HepG2 (cell line): ENCODE data around the gene GCLC. TPM values are rescaled to one million over a fixed set of nuclear protein-coding genes. Genes with fewer than 3 reads are reported as not detected.

Source experiments
- ATAC-seq: fragments of 200-7000 bp; cut with Tn5 transposase; 3 replicates; pipeline ENCODE4 v1.9.1; 2020; ENCODE audit warnings: mild to moderate bottlenecking, moderate library complexity
- BruUV-seq: library from RNA; stranded (reverse); fragments of 400-500 nt; replicated peaks from 2 replicates; lab custom pipeline; 2021; lab: Mats Ljungman, UMichigan
- CTCF ChIA-PET: fragments of 300-600 bp; formaldehyde crosslinking; extraction: SDS; loops from one replicate; lab custom pipeline; 2021; ENCODE audit warnings: low total read pairs, inconsistent platforms, low intra/inter-chr PET ratio; lab: Yijun Ruan, JAX
- POLR2A ChIA-PET: fragments of 350-600 bp; sonication (Branson Sonifier 250); formaldehyde crosslinking; loops from one replicate; lab custom pipeline; 2020; ENCODE audit warnings: antibody characterized with exemption, inconsistent platforms; lab: Yijun Ruan, JAX
- DNase-seq: peaks from one replicate; pipeline ENCODE4 v3.0.0-alpha.2; 2015; ENCODE audit warnings: low spot score
- FAIRE-seq: peaks from 3 replicates; lab custom pipeline; 2011; peaks lifted over from hg19 to GRCh38; lab: Jason Lieb, UNC
- H2AFZ ChIP-seq: one replicate; pipeline ENCODE4 v1.6.1; 2011; ENCODE audit warnings: low read length, inconsistent platforms
- H3K27ac ChIP-seq: fragments of 300-600 bp; 3 replicates; pipeline ENCODE4 v1.8.0; 2011; ENCODE audit warnings: mixed run types, mild to moderate bottlenecking, mixed read lengths, low read length, inconsistent platforms; ENCODE audit not compliant: insufficient read depth; ENCODE audit errors: extremely low read length
- H3K27me3 ChIP-seq, 2 experiments: fragments of 200-600 bp in 1 of 2; 2 replicates in 1 of 2; 3 replicates in 1 of 2; pipeline versions ENCODE4 v1.6.0 to v1.8.0; 2011; ENCODE audit warnings: low read length in 2 of 2, mild to moderate bottlenecking in 2 of 2, moderate library complexity in 2 of 2, inconsistent platforms in 1 of 2; ENCODE audit not compliant: insufficient read depth in 2 of 2, control insufficient read depth in 1 of 2
- H3K36me3 ChIP-seq, 2 experiments: fragments of 200-600 bp in 1 of 2; replicated peaks in 1 of 2; 2 replicates in 1 of 2; 3 replicates in 1 of 2; pipeline versions ENCODE4 v1.5.1 to v1.8.0; 2011; ENCODE audit warnings: low read length in 2 of 2, inconsistent platforms in 1 of 2; ENCODE audit not compliant: insufficient read depth in 2 of 2, control insufficient read depth in 1 of 2
- H3K4me1 ChIP-seq: 2 replicates; pipeline ENCODE4 v1.5.1; 2012; ENCODE audit warnings: low read length, inconsistent platforms; ENCODE audit not compliant: insufficient read depth
- H3K4me2 ChIP-seq: 2 replicates; pipeline ENCODE4 v1.6.0; 2011; ENCODE audit warnings: low read depth, low read length, inconsistent platforms
- H3K4me3 ChIP-seq, 3 experiments: fragments of 200-600 bp in 1 of 3; sonication (generic), shearing (Covaris generic) in 1 of 3; replicated peaks in 1 of 3; 2 replicates each; pipeline ENCODE4 v1.5.1; 2011 to 2016; ENCODE audit warnings: low read length in 3 of 3, inconsistent platforms in 2 of 3, low read depth in 2 of 3, mild to moderate bottlenecking in 2 of 3, control low read depth in 1 of 3, mixed read lengths in 1 of 3; ENCODE audit not compliant: insufficient read depth in 1 of 3
- H3K79me2 ChIP-seq: one replicate; pipeline ENCODE4 v1.6.1; 2011; ENCODE audit warnings: low read length, inconsistent platforms; ENCODE audit not compliant: insufficient read depth
- H3K9ac ChIP-seq: 2 replicates; pipeline ENCODE4 v1.6.0; 2011; ENCODE audit warnings: mild to moderate bottlenecking, low read depth, low read length, inconsistent platforms; ENCODE audit not compliant: insufficient read depth
- H3K9me3 ChIP-seq: 2 replicates; pipeline ENCODE4 v1.5.1; 2012; ENCODE audit warnings: mild to moderate bottlenecking, low read length
- H4K20me1 ChIP-seq: 2 replicates; pipeline ENCODE4 v1.6.0; 2011; ENCODE audit warnings: inconsistent platforms, mild to moderate bottlenecking, low read length, moderate library complexity; ENCODE audit not compliant: insufficient read depth
- CEBPB ChIP-seq: IDR thresholded peaks from 2 replicates; pipeline ENCODE4 v1.6.1; 2011; ENCODE audit warnings: low read depth, low read length, improper control_type of control experiment, borderline replicate concordance
- CEBPG ChIP-seq: IDR thresholded peaks from 2 replicates; pipeline ENCODE4 v1.6.1; 2016
- FOSL2 ChIP-seq: sonication (generic); formaldehyde crosslinking; IDR thresholded peaks from 2 replicates; pipeline ENCODE4 v1.4.0; 2020; ENCODE audit warnings: missing genetic modification reagents
- MTF1 ChIP-seq: sonication (generic); formaldehyde crosslinking; IDR thresholded peaks from 2 replicates; pipeline ENCODE4 v1.5.0; 2020; ENCODE audit warnings: missing genetic modification reagents
- RARA ChIP-seq: IDR thresholded peaks from 2 replicates; pipeline ENCODE4 v1.6.1; 2016; ENCODE audit warnings: missing genetic modification reagents, missing compliant biosample characterization
- REL ChIP-seq: sonication (generic); formaldehyde crosslinking; conservative IDR thresholded peaks from 2 replicates; pipeline ENCODE4 v1.8.0; 2022; ENCODE audit warnings: mild to moderate bottlenecking, missing genetic modification reagents, moderate library complexity
- SALL1 ChIP-seq: sonication (generic); formaldehyde crosslinking; IDR thresholded peaks from 2 replicates; pipeline ENCODE4 v1.8.0; 2022; ENCODE audit warnings: mild to moderate bottlenecking, missing genetic modification reagents
- WGBS: methylation state at CpG from one replicate; pipeline ENCODE4 v1.1.6; 2017; ENCODE audit warnings: low lambda C conversion rate; 5-methylcytosine and 5-hydroxymethylcytosine counted together
- in situ Hi-C: cut with HindIII; loops from 2 replicates; pipeline ENCODE4 v1.10.0; 2017; ENCODE audit warnings: low pct_unique_long_range_greater_than_20kb; ENCODE audit not compliant: extremely low pct_ligation_motif_present
- intact Hi-C: fragments of 100-400 bp; cut with micrococcal nuclease; formaldehyde crosslinking; loops from one replicate; pipeline ENCODE4 v1.10.0; 2022; ENCODE audit not compliant: unreplicated experiment
- polyA plus RNA-seq, 8 experiments: library from polyadenylated mRNA; depleted of rRNA in 3 of 8; stranded (reverse) in 7 of 8; unstranded in 1 of 8; fragments of >200 nt; fragmentation: Illumina TruSeq in 4 of 8; extraction: Trizol in 4 of 8; gene quantifications; 2 replicates each; pipeline versions ENCODE4 v1.2.1 to v1.2.3, GENCODE V29; 2011 to 2016; ENCODE audit warnings: low read depth in 4 of 8, missing spikeins in 1 of 8, mixed read lengths in 1 of 8; ENCODE audit not compliant: insufficient read depth in 1 of 8
- total RNA-seq, 5 experiments: library from RNA; depleted of rRNA; stranded (reverse); fragments of >200 nt; fragmentation: Illumina TruSeq; extraction: Trizol; gene quantifications; 2 replicates each; pipeline ENCODE4 v1.2.3, GENCODE V29; 2016; ENCODE audit warnings: low read depth in 1 of 5
- TF ChIP-seq, protein P1 (sequence below): IDR thresholded peaks from 2 replicates; pipeline ENCODE4 v1.4.0; 2020; ENCODE audit warnings: mild to moderate bottlenecking, missing genetic modification reagents
- TF ChIP-seq, protein P2 (sequence below): sonication (generic); formaldehyde crosslinking; IDR thresholded peaks from 2 replicates; pipeline ENCODE4 v1.5.0; 2020; ENCODE audit warnings: mild to moderate bottlenecking, missing genetic modification reagents, borderline replicate concordance
- TF ChIP-seq, protein P3 (sequence below): sonication (generic); formaldehyde crosslinking; IDR thresholded peaks from 2 replicates; pipeline ENCODE4 v1.8.0; 2022; ENCODE audit warnings: mild to moderate bottlenecking, missing genetic modification reagents, moderate library complexity
- TF ChIP-seq, protein P4 (sequence below): sonication (generic); formaldehyde crosslinking; IDR thresholded peaks from 2 replicates; pipeline ENCODE4 v1.4.0; 2020; ENCODE audit warnings: missing genetic modification reagents

GCLC gene
- total and polyA plus RNA-seq, 2 of the 13 experiments (the other 11 are each of a cell fraction or from before 2014, with no cell fraction given) = 35.3 to 84.6 TPM

DNA sequence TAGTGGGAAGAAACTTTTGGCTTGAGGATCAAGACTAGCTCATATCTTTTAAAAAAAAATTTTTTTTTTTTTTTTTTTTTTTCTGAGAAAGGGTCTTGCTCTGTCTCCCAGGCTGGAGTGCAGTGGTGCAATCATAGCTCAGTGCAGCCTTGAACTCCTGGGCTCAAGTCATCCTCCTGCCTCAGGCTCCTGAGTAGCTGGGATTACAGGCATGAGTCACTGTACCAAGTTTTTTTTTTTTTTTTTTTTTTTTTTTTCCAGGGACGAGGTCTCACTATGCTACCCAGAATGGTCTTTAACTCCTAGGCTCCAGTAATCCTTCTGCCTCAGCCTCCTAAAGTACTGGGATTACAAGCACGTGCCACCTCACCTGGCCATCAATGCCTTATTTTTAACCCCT, 27.9 kb downstream of the GCLC start (continued):
- TF ChIP-seq, protein P1, sequence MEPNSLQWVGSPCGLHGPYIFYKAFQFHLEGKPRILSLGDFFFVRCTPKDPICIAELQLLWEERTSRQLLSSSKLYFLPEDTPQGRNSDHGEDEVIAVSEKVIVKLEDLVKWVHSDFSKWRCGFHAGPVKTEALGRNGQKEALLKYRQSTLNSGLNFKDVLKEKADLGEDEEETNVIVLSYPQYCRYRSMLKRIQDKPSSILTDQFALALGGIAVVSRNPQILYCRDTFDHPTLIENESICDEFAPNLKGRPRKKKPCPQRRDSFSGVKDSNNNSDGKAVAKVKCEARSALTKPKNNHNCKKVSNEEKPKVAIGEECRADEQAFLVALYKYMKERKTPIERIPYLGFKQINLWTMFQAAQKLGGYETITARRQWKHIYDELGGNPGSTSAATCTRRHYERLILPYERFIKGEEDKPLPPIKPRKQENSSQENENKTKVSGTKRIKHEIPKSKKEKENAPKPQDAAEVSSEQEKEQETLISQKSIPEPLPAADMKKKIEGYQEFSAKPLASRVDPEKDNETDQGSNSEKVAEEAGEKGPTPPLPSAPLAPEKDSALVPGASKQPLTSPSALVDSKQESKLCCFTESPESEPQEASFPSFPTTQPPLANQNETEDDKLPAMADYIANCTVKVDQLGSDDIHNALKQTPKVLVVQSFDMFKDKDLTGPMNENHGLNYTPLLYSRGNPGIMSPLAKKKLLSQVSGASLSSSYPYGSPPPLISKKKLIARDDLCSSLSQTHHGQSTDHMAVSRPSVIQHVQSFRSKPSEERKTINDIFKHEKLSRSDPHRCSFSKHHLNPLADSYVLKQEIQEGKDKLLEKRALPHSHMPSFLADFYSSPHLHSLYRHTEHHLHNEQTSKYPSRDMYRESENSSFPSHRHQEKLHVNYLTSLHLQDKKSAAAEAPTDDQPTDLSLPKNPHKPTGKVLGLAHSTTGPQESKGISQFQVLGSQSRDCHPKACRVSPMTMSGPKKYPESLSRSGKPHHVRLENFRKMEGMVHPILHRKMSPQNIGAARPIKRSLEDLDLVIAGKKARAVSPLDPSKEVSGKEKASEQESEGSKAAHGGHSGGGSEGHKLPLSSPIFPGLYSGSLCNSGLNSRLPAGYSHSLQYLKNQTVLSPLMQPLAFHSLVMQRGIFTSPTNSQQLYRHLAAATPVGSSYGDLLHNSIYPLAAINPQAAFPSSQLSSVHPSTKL = peak; percentile 43; the same call in 1 of the 2 replicates
- TF ChIP-seq, protein P2, sequence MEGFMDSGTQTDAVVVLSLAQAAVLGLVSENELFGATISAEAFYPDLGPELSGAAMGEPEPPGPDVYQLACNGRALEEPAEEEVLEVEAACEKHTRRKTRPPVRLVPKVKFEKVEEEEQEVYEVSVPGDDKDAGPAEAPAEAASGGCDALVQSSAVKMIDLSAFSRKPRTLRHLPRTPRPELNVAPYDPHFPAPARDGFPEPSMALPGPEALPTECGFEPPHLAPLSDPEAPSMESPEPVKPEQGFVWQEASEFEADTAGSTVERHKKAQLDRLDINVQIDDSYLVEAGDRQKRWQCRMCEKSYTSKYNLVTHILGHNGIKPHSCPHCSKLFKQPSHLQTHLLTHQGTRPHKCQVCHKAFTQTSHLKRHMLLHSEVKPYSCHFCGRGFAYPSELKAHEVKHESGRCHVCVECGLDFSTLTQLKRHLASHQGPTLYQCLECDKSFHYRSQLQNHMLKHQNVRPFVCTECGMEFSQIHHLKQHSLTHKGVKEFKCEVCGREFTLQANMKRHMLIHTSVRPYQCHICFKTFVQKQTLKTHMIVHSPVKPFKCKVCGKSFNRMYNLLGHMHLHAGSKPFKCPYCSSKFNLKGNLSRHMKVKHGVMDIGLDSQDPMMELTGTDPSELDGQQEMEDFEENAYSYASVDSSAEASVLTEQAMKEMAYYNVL (CRISPR knock-in tag) = no peak
- TF ChIP-seq CEBPB (0 out of 2 replicates have a peak, but pooled peaks have one; percentile 8), CEBPG (peak; percentile 48; the same call in 1 of the 2 replicates), RARA (peak; percentile 64), MTF1 (no peak), FOSL2 (CRISPR knock-in tag) (peak; percentile 91), SALL1 (CRISPR knock-in tag) (0 out of 2 replicates have a peak, but pooled peaks have one; percentile 20)

DNA sequence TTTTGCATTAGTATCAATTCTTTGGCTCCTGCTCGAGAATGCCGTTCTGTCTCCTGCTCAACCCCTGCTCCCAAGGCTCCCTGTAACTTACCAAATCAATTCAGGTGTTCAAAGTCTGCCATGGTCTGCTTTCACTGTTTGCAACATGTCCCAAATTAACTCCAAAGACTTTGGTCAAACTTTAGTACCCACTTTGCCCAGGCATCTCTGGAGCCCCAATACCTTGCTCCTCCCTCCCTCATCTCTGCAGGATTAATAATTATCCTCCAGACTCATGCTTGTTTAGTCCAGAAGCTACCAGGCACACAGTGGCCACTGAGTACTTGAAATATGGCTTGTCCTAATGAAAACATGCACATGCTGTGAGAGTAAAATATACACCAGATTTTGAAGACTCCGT, 30.2 kb downstream of the GCLC start:
- no peak overlapping the region for H2AFZ ChIP-seq
- H3K4me2 ChIP-seq = no peak overlapping the region
- no peaks in the 10 kb centered on the region for H4K20me1 ChIP-seq
- CTCF ChIA-PET = no interaction called here
- H3K79me2 ChIP-seq = peaks cover 6% of the 10 kb centered on the region
- no peak for DNase-seq
- H3K4me1 ChIP-seq = peaks cover 59% of the 10 kb centered on the region
- peaks cover 18 to 34% of the 10 kb centered on the region in 2 experiments for H3K36me3 ChIP-seq
- no peaks in the 10 kb centered on the region for H3K27me3 ChIP-seq
- in situ Hi-C loops = no loop called here
- POLR2A ChIA-PET = interaction anchor here (2.2 kb wide), 1 partner anchor 30 kb away, joined by 11 read pairs; the partner anchor contains the start of gene GCLC
- peak overlapping the region; percentile 20 for H3K27ac ChIP-seq
- H3K9me3 ChIP-seq = no peaks in the 10 kb centered on the region
- peak; percentile 69 for ATAC-seq
- intact Hi-C loops = loop anchor here (1.0 to 5.0 kb wide), 2 partner anchors 137 to 203 kb away; no protein-coding TSS in a partner anchor
- 69% methylated on average over 3 of the region's 3 CpGs for WGBS
- BruUV-seq = no TSS peak
- no peak overlapping the region for H3K4me3 ChIP-seq
- H3K9ac ChIP-seq = no peak overlapping the region
- peak; percentile 68 for FAIRE-seq
- TF ChIP-seq REL (CRISPR knock-in tag) = no peak
- TF ChIP-seq, protein P3, sequence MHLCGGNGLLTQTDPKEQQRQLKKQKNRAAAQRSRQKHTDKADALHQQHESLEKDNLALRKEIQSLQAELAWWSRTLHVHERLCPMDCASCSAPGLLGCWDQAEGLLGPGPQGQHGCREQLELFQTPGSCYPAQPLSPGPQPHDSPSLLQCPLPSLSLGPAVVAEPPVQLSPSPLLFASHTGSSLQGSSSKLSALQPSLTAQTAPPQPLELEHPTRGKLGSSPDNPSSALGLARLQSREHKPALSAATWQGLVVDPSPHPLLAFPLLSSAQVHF = no peak
- TF ChIP-seq, protein P4, sequence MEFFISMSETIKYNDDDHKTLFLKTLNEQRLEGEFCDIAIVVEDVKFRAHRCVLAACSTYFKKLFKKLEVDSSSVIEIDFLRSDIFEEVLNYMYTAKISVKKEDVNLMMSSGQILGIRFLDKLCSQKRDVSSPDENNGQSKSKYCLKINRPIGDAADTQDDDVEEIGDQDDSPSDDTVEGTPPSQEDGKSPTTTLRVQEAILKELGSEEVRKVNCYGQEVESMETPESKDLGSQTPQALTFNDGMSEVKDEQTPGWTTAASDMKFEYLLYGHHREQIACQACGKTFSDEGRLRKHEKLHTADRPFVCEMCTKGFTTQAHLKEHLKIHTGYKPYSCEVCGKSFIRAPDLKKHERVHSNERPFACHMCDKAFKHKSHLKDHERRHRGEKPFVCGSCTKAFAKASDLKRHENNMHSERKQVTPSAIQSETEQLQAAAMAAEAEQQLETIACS = no peak
